ENCODE measurements around the gene B4GAT1. TPM values are rescaled to one million over a fixed set of nuclear protein-coding genes. Genes with fewer than 3 reads are reported as not detected.

B4GAT1 gene
- total and polyA plus RNA-seq, 9 of the 15 experiments (the other 6 are each of a cell fraction or from before 2014, with no cell fraction given) = 0.86 to 9.5 (median 3.8) TPM

- TF ChIP-seq ZNF217 (CRISPR knock-in tag; IDR thresholded peaks at IDR 0.05) (no peak), KHSRP (IDR thresholded peaks at IDR 0.05) (no peak), ZNF583 (CRISPR knock-in tag; IDR thresholded peaks at IDR 0.05) (no peak), CBX8 (IDR thresholded peaks at IDR 0.05; ENCODE audit: borderline replicate concordance, extremely low read depth, low read depth, low read length, poor library complexity, severe bottlenecking) (no peak), SIN3B (IDR thresholded peaks at IDR 0.05; ENCODE audit: low read depth) (no peak), ZNF197 (CRISPR knock-in tag; IDR thresholded peaks at IDR 0.05; ENCODE audit: low read depth) (no peak), MAFK (IDR thresholded peaks at IDR 0.05; ENCODE audit: low read length) (0 out of 2 replicates have a peak, but pooled peaks have one; percentile 4), ATF6 (CRISPR knock-in tag; IDR thresholded peaks at IDR 0.05) (no peak), TAF9B (IDR thresholded peaks at IDR 0.05; ENCODE audit: partially characterized antibody) (no peak), ZBTB34 (CRISPR knock-in tag; IDR thresholded peaks at IDR 0.05) (no peak), CREBBP (IDR thresholded peaks at IDR 0.05; ENCODE audit: low read depth, low read length) (no peak), MLX (CRISPR knock-in tag; conservative IDR thresholded peaks at IDR 0.05) (no peak), PCBP2 (IDR thresholded peaks at IDR 0.05; ENCODE audit: low read depth, low read length, poor library complexity, severe bottlenecking) (no peak), KAT8 (IDR thresholded peaks at IDR 0.05; ENCODE audit: low read depth) (no peak), MED1 (CRISPR knock-in tag; IDR thresholded peaks at IDR 0.05; ENCODE audit: borderline replicate concordance) (no peak), MNT (conservative IDR thresholded peaks at IDR 0.05) (peak in 1 of 2 experiments; percentile 73; a peak in 2 of 4 replicates), SNAPC5 (CRISPR knock-in tag; IDR thresholded peaks at IDR 0.05) (no peak), TRIM28 (IDR thresholded peaks at IDR 0.05) (no peak), GMEB1 (CRISPR knock-in tag; IDR thresholded peaks at IDR 0.05) (no peak), ZNF76 (CRISPR knock-in tag; IDR thresholded peaks at IDR 0.05; ENCODE audit: borderline replicate concordance) (no peak)
These were observed 11.0 kb downstream of the B4GAT1 start, which contains the start of gene RIN1 (continued) for GRCh38 chr11:66336234-66337102.
